Ishikawa (cell line): ENCODE measurements around the gene CASTOR1.
A peak's percentile ranks its signal among the peaks of the same experiment; 100 is the strongest.

ENCODE experiments used
- CREB1 ChIP-seq: IDR thresholded peaks from 2 replicates; pipeline ENCODE4 v1.6.1; 2012; ENCODE audit warnings: low read depth
- EP300 ChIP-seq: IDR thresholded peaks from 2 replicates; pipeline ENCODE4 v1.6.1; 2012; ENCODE audit warnings: borderline replicate concordance
- NFIC ChIP-seq: IDR thresholded peaks from 2 replicates; pipeline ENCODE4 v1.6.1; 2012
- RAD21 ChIP-seq: IDR thresholded peaks from 2 replicates; pipeline ENCODE4 v1.6.1; 2012; ENCODE audit warnings: low read depth
- TAF1 ChIP-seq: IDR thresholded peaks from 2 replicates; pipeline ENCODE4 v1.6.1; 2012; ENCODE audit warnings: low read depth, mild to moderate bottlenecking
- TF ChIP-seq, protein P1 (sequence below): IDR thresholded peaks from 2 replicates; pipeline ENCODE4 v1.6.1; 2012; ENCODE audit warnings: low read depth, mild to moderate bottlenecking

DNA sequence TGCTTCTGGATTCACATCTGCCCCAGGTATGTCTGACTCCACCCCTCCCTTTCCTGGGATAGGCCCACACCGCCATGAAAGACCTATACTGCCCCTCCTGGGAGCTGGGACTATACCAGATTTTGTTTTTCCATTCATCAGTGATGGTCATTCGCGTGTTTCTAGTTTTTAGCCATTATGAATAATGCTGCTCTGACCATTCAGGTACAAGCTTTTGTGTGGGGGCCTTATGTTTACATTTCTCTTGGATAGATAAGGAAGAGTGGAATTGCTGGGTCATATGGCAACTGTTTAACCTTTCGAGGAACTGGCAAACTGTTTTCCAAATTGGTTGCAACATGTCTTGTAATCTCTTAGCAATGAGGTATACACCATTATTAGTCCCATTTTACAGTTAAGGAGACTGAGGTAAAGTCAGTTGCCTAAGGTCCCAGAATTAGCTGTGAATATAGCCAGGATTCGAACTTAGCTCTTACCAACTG lies 38.6 kb upstream of the CASTOR1 start:
- TF ChIP-seq CREB1 (no peak), EP300 (no peak), TAF1 (no peak), NFIC (no peak), RAD21 (peak; percentile 56)
- TF ChIP-seq, protein P1, sequence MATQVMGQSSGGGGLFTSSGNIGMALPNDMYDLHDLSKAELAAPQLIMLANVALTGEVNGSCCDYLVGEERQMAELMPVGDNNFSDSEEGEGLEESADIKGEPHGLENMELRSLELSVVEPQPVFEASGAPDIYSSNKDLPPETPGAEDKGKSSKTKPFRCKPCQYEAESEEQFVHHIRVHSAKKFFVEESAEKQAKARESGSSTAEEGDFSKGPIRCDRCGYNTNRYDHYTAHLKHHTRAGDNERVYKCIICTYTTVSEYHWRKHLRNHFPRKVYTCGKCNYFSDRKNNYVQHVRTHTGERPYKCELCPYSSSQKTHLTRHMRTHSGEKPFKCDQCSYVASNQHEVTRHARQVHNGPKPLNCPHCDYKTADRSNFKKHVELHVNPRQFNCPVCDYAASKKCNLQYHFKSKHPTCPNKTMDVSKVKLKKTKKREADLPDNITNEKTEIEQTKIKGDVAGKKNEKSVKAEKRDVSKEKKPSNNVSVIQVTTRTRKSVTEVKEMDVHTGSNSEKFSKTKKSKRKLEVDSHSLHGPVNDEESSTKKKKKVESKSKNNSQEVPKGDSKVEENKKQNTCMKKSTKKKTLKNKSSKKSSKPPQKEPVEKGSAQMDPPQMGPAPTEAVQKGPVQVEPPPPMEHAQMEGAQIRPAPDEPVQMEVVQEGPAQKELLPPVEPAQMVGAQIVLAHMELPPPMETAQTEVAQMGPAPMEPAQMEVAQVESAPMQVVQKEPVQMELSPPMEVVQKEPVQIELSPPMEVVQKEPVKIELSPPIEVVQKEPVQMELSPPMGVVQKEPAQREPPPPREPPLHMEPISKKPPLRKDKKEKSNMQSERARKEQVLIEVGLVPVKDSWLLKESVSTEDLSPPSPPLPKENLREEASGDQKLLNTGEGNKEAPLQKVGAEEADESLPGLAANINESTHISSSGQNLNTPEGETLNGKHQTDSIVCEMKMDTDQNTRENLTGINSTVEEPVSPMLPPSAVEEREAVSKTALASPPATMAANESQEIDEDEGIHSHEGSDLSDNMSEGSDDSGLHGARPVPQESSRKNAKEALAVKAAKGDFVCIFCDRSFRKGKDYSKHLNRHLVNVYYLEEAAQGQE: no peak
